PC-3 (cell line): ENCODE measurements around the gene TAC4. TPM values are rescaled to one million over a fixed set of nuclear protein-coding genes. Genes with fewer than 3 reads are reported as not detected.

Source experiments
- ATAC-seq: fragments of 200-7000 bp; cut with Tn5 transposase; 2 replicates; pipeline ENCODE4 v1.9.1; 2020; ENCODE audit warnings: mild to moderate bottlenecking, moderate library complexity
- BruUV-seq: library from RNA; stranded (reverse); fragments of 400-500 nt; replicated peaks from 2 replicates; lab custom pipeline; 2021; lab: Mats Ljungman, UMichigan
- CTCF ChIA-PET: fragments of 300-600 bp; sonication (Branson Sonifier 250); formaldehyde crosslinking; loops from one replicate; lab custom pipeline; 2022; ENCODE audit warnings: antibody characterized with exemption; lab: Charles Lee
- POLR2A ChIA-PET: fragments of 300-600 bp; sonication (Branson Sonifier 250); formaldehyde crosslinking; loops from one replicate; lab custom pipeline; 2022; ENCODE audit warnings: antibody characterized with exemption; ENCODE audit not compliant: unreplicated experiment; lab: Charles Lee
- DNase-seq: peaks from one replicate; pipeline ENCODE4 v3.0.0-alpha.2; 2015
- H2AFZ ChIP-seq: fragments of 300-600 bp; sonication (generic); 2 replicates; pipeline ENCODE4 v1.6.0; 2016; ENCODE audit warnings: antibody characterized with exemption, low read length
- H3F3A ChIP-seq: fragments of 300-600 bp; sonication (generic); one replicate; pipeline ENCODE4 v1.6.0; 2017; ENCODE audit warnings: antibody characterized with exemption, low read length, control low read depth, mild to moderate bottlenecking; ENCODE audit not compliant: unreplicated experiment
- H3K27ac ChIP-seq: fragments of 300-600 bp; sonication (generic); 2 replicates; pipeline ENCODE4 v1.5.1; 2016; ENCODE audit warnings: mild to moderate bottlenecking, low read length
- H3K27me3 ChIP-seq: fragments of 300-600 bp; sonication (generic); 2 replicates; pipeline ENCODE4 v1.6.1; 2016; ENCODE audit warnings: low read length, mixed read lengths
- H3K36me3 ChIP-seq: fragments of 300-600 bp; sonication (generic); 2 replicates; pipeline ENCODE4 v1.6.1; 2016; ENCODE audit warnings: low read depth, mixed run types, low read length, mixed read lengths
- H3K4me1 ChIP-seq: fragments of 300-600 bp; sonication (generic); 2 replicates; pipeline ENCODE4 v1.5.1; 2016; ENCODE audit warnings: low read length; ENCODE audit not compliant: insufficient read depth
- H3K4me2 ChIP-seq: fragments of 300-600 bp; sonication (generic); 2 replicates; pipeline ENCODE4 v1.6.0; 2016; ENCODE audit warnings: low read length
- H3K4me3 ChIP-seq: fragments of 300-600 bp; sonication (generic); 2 replicates; pipeline ENCODE4 v1.5.1; 2016; ENCODE audit warnings: mild to moderate bottlenecking, low read length, mixed read lengths
- H3K79me2 ChIP-seq: fragments of 300-600 bp; sonication (generic); 2 replicates; pipeline ENCODE4 v1.6.1; 2017; ENCODE audit warnings: low read length, mixed read lengths
- H3K9ac ChIP-seq: fragments of 300-600 bp; sonication (generic); 2 replicates; pipeline ENCODE4 v1.6.0; 2016; ENCODE audit warnings: mild to moderate bottlenecking, low read length
- H3K9me2 ChIP-seq: fragments of 300-600 bp; sonication (generic); replicated peaks from 2 replicates; pipeline ENCODE4 v1.6.1; 2016; ENCODE audit warnings: mixed run types, low read length, mixed read lengths
- H3K9me3 ChIP-seq: fragments of 300-600 bp; sonication (generic); 2 replicates; pipeline ENCODE4 v1.6.1; 2016; ENCODE audit warnings: low read length, mixed read lengths
- H4K20me1 ChIP-seq: fragments of 300-600 bp; sonication (generic); 2 replicates; pipeline ENCODE4 v1.6.1; 2016; ENCODE audit warnings: low read length, mixed read lengths
- EZH2 ChIP-seq: fragments of 300-600 bp; sonication (generic); IDR thresholded peaks from one replicate; pipeline ENCODE4 v1.6.1; 2017; ENCODE audit warnings: antibody characterized with exemption, mild to moderate bottlenecking, low read length; ENCODE audit not compliant: unreplicated experiment
- EZH2phosphoT487 ChIP-seq: fragments of 300-600 bp; sonication (generic); IDR thresholded peaks from 2 replicates; pipeline ENCODE4 v1.6.1; 2018; ENCODE audit warnings: mild to moderate bottlenecking, antibody characterized with exemption, low read length, borderline replicate concordance
- intact Hi-C: fragments of 100-400 bp; cut with micrococcal nuclease; formaldehyde crosslinking; loops from 2 replicates; pipeline ENCODE4 v1.9.0; 2023
- total RNA-seq: library from RNA; depleted of rRNA; stranded (reverse); fragments of >200 nt; gene quantifications from 2 replicates; pipeline ENCODE4 v1.2.3, GENCODE V29; 2014
- TF ChIP-seq, protein P1 (sequence below): fragments of 300-600 bp; sonication (generic); conservative IDR thresholded peaks from 2 replicates; pipeline ENCODE4 v1.5.1; 2017; ENCODE audit warnings: antibody characterized with exemption, low read depth, mild to moderate bottlenecking, low read length

The TAC4 gene
- total RNA-seq, 1 experiment from 2014 or later: not detected

DNA sequence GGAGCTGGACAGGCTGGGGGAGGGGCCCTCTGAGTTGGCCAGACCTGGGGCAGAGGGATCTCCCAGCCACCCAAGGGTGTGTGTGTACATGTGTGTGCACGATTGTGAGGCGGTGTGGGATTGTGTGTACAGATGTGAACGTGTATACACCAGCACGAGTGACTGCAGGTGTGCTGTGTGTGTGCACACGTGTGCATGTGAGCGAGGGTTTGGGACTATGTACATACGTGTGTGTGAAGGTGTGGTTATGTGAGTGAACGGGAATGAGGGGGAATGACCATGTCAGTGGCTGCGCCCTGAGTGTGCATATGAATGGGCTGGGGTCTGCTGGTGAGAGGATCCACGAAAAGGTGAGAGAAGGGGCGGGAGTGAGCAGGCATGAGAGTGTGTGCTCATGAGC, 22.4 kb upstream of the TAC4 start:
- Histone ChIP-seq H3K9me2 (no peaks in the 10 kb centered on the region), H3K27ac (no peak overlapping the region), H3K36me3 (no peaks in the 10 kb centered on the region), H2AFZ (no peak overlapping the region), H3F3A (no peaks in the 10 kb centered on the region), H3K79me2 (no peaks in the 10 kb centered on the region), H3K9ac (no peak overlapping the region), H3K4me3 (no peak overlapping the region), H4K20me1 (no peaks in the 10 kb centered on the region), H3K9me3 (no peaks in the 10 kb centered on the region), H3K4me2 (no peak overlapping the region), H3K4me1 (no peaks in the 10 kb centered on the region), H3K27me3 (no peaks in the 10 kb centered on the region)
- TF ChIP-seq EZH2phosphoT487 (no peak), EZH2 (no peak)
- TF ChIP-seq, protein P1, sequence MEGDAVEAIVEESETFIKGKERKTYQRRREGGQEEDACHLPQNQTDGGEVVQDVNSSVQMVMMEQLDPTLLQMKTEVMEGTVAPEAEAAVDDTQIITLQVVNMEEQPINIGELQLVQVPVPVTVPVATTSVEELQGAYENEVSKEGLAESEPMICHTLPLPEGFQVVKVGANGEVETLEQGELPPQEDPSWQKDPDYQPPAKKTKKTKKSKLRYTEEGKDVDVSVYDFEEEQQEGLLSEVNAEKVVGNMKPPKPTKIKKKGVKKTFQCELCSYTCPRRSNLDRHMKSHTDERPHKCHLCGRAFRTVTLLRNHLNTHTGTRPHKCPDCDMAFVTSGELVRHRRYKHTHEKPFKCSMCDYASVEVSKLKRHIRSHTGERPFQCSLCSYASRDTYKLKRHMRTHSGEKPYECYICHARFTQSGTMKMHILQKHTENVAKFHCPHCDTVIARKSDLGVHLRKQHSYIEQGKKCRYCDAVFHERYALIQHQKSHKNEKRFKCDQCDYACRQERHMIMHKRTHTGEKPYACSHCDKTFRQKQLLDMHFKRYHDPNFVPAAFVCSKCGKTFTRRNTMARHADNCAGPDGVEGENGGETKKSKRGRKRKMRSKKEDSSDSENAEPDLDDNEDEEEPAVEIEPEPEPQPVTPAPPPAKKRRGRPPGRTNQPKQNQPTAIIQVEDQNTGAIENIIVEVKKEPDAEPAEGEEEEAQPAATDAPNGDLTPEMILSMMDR: no peak
- intact Hi-C loops: no loop called here
- POLR2A ChIA-PET: no interaction called here
- no TSS peak for BruUV-seq
- CTCF ChIA-PET: no interaction called here
- ATAC-seq (no peak), DNase-seq (no peak)

DNA sequence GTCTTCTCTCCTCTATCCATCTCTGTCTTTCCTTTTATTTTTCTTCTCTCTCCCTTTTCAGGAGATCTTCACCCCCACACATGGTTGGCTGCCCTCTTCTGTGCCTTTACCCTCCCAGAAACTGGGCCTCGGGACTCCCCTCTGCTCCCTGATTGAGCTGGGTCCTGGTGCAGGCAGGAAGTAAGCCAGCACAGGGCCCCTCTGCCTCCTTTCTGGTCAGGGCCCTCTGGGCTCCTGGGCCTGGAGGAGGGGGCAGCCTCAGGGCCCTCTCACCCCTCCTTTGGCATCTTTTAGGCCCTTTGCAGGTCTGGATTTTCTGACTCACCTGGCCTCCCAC, 21.1 kb upstream of the TAC4 start:
- Histone ChIP-seq H3K4me1 (no peaks in the 10 kb centered on the region), H4K20me1 (no peaks in the 10 kb centered on the region), H3K4me3 (no peak overlapping the region), H3K9me2 (no peaks in the 10 kb centered on the region), H3K4me2 (no peak overlapping the region), H3K27me3 (no peaks in the 10 kb centered on the region), H3K9ac (no peak overlapping the region), H3K36me3 (no peaks in the 10 kb centered on the region), H3K9me3 (no peaks in the 10 kb centered on the region), H2AFZ (no peak overlapping the region), H3K27ac (no peak overlapping the region), H3F3A (no peaks in the 10 kb centered on the region), H3K79me2 (no peaks in the 10 kb centered on the region)
- TF ChIP-seq, protein P1: no peak
- TF ChIP-seq EZH2: no peak
- TF ChIP-seq EZH2phosphoT487: no peak
- DNase-seq (no peak), ATAC-seq (no peak)
- ChIA-PET CTCF (no interaction called here), POLR2A (no interaction called here)
- no TSS peak for BruUV-seq
- intact Hi-C loops: no loop called here

DNA sequence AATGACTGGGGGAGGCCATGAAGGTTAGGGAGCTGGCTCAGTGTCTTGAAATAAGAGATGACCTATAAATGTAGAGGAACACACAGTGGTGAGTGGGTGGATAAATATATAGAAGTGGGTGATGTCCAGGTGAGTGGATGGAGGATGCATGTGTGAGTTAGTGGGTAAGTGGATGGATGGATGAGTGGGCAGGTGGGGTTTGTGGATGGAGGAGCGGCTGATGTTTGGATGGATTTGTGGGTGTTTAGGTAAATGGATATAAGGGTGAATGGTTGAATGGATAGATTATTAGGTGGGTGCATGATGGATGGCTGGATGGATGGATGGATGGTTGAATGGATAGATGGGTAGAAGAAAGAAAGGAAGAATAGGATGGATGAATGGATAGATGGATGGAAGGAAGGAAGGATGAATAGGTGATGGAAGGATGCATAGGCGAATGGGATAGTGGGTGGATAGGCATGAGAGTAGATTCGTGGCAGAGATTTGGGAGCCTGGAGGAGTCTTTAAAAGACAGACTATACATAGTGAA, 19.1 kb upstream of the TAC4 start:
- Histone ChIP-seq H3K9ac (no peak overlapping the region), H3K4me2 (no peak overlapping the region), H3K4me1 (no peaks in the 10 kb centered on the region), H3F3A (no peaks in the 10 kb centered on the region), H2AFZ (no peak overlapping the region), H3K9me3 (no peaks in the 10 kb centered on the region), H3K4me3 (no peak overlapping the region), H3K27me3 (no peaks in the 10 kb centered on the region), H4K20me1 (no peaks in the 10 kb centered on the region), H3K9me2 (no peaks in the 10 kb centered on the region), H3K27ac (no peak overlapping the region), H3K79me2 (no peaks in the 10 kb centered on the region), H3K36me3 (no peaks in the 10 kb centered on the region)
- BruUV-seq: no TSS peak
- ChIA-PET CTCF (no interaction called here), POLR2A (interaction anchor here (1.0 kb wide), 1 partner anchor 227 kb away, joined by 3 read pairs; no protein-coding TSS in a partner anchor)
- intact Hi-C loops: no loop called here
- ATAC-seq (no peak), DNase-seq (no peak)
- TF ChIP-seq EZH2 (no peak), EZH2phosphoT487 (no peak)
- TF ChIP-seq, protein P1: no peak
